Glutamatergic neuron (in vitro differentiated cells): Measurements from ENCODE around the gene TRIM9. TPM values are rescaled to one million over a fixed set of nuclear protein-coding genes. Genes with fewer than 3 reads are reported as not detected.
A peak's percentile ranks its signal among the peaks of the same experiment; 100 is the strongest.

ENCODE experiments used
- DNase-seq: peaks from one replicate; pipeline ENCODE4 v3.0.0; 2022
- H3K27ac Mint-ChIP-seq: one replicate; pipeline ENCODE4 v1.8.0; 2020; ENCODE audit warnings: mild to moderate bottlenecking, mixed read lengths, inconsistent platforms; ENCODE audit not compliant: unreplicated experiment
- H3K27me3 Mint-ChIP-seq: one replicate; pipeline ENCODE4 v1.8.0; 2020; ENCODE audit warnings: mild to moderate bottlenecking, moderate library complexity, mixed read lengths, inconsistent platforms; ENCODE audit not compliant: unreplicated experiment
- H3K36me3 Mint-ChIP-seq: one replicate; pipeline ENCODE4 v1.8.0; 2020; ENCODE audit warnings: mild to moderate bottlenecking, mixed read lengths, inconsistent platforms; ENCODE audit not compliant: unreplicated experiment
- H3K4me1 Mint-ChIP-seq: one replicate; pipeline ENCODE4 v1.8.0; 2020; ENCODE audit warnings: mild to moderate bottlenecking, low read depth, mixed read lengths, inconsistent platforms; ENCODE audit not compliant: unreplicated experiment
- H3K4me3 Mint-ChIP-seq: one replicate; pipeline ENCODE4 v1.8.0; 2020; ENCODE audit warnings: mild to moderate bottlenecking, mixed read lengths, inconsistent platforms; ENCODE audit not compliant: unreplicated experiment
- H3K9me3 Mint-ChIP-seq: one replicate; pipeline ENCODE4 v1.8.0; 2020; ENCODE audit warnings: mild to moderate bottlenecking, moderate library complexity, mixed read lengths, inconsistent platforms; ENCODE audit not compliant: unreplicated experiment
- CTCF ChIP-seq: fragments of 200-600 bp; sonication (generic); IDR thresholded peaks from one replicate; pipeline ENCODE4 v1.5.0; 2021; ENCODE audit not compliant: partially characterized antibody, unreplicated experiment
- total RNA-seq: library from RNA; stranded (reverse); fragmentation: NEBNext Ultra II Directional; extraction: Animal tissue kit (Norgen Biotek cat#: 25700); gene quantifications from one replicate; pipeline ENCODE4 v1.2.1, GENCODE V29; 2021; ENCODE audit not compliant: unreplicated experiment

Gene TRIM9
- total RNA-seq, 1 donor from 2014 or later: 11.9 TPM

DNA sequence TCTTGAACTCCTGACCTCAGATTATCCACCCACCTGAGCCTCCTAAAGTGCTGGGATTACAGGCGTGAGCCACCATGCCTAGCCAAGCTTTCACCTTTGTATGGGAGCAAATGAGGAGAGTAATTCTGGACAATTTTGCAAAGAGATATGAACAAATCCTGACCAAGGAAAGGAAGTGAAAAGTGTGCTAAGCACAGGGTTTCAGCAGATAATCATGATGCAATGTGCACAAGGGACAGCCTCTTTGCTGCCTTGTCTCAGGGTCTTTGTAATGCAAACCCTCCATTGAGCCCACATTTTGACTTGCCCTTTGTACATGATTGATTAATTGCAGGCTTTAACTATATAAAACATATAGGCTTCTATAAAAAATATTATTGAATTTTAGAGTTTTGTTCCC lies 141.4 kb downstream of the TRIM9 start:
- peaks cover 3% of the 10 kb centered on the region for H3K4me1 Mint-ChIP-seq
- H3K9me3 Mint-ChIP-seq: peaks cover 4% of the 10 kb centered on the region
- no peak for DNase-seq
- H3K27me3 Mint-ChIP-seq: peaks cover 2% of the 10 kb centered on the region
- H3K4me3 Mint-ChIP-seq: no peak overlapping the region
- no peak for TF ChIP-seq CTCF
- H3K27ac Mint-ChIP-seq: no peak overlapping the region
- H3K36me3 Mint-ChIP-seq: no peaks in the 10 kb centered on the region

- Mint-ChIP-seq H3K27me3 (peaks cover 3% of the 10 kb centered on the region), H3K4me3 (no peak overlapping the region), H3K36me3 (peaks cover 3% of the 10 kb centered on the region), H3K9me3 (peaks cover 2% of the 10 kb centered on the region), H3K27ac (no peak overlapping the region), H3K4me1 (peaks cover 3% of the 10 kb centered on the region)
- TF ChIP-seq CTCF: no peak
- no peak for DNase-seq
These were observed 143.9 kb downstream of the TRIM9 start for GRCh38 chr14:50951032-50951431.

GRCh38 chr14:50948205-50948604 lies 146.7 kb downstream of the TRIM9 start:
- H3K27me3 Mint-ChIP-seq: peaks cover 7% of the 10 kb centered on the region
- peaks cover 5% of the 10 kb centered on the region for H3K9me3 Mint-ChIP-seq
- TF ChIP-seq CTCF: no peak
- H3K4me1 Mint-ChIP-seq: peaks cover 3% of the 10 kb centered on the region
- DNase-seq: no peak
- no peak overlapping the region for H3K27ac Mint-ChIP-seq
- peaks cover 3% of the 10 kb centered on the region for H3K36me3 Mint-ChIP-seq
- no peak overlapping the region for H3K4me3 Mint-ChIP-seq

- peaks cover 3% of the 10 kb centered on the region for H3K36me3 Mint-ChIP-seq
- H3K27ac Mint-ChIP-seq: no peak overlapping the region
- H3K4me3 Mint-ChIP-seq: peak overlapping the region; percentile 47
- TF ChIP-seq CTCF: no peak
- H3K9me3 Mint-ChIP-seq: peaks cover 5% of the 10 kb centered on the region
- peaks cover 10% of the 10 kb centered on the region for H3K27me3 Mint-ChIP-seq
- no peak for DNase-seq
- peaks cover 3% of the 10 kb centered on the region for H3K4me1 Mint-ChIP-seq
These were observed 147.5 kb downstream of the TRIM9 start for GRCh38 chr14:50947446-50947845.

DNA sequence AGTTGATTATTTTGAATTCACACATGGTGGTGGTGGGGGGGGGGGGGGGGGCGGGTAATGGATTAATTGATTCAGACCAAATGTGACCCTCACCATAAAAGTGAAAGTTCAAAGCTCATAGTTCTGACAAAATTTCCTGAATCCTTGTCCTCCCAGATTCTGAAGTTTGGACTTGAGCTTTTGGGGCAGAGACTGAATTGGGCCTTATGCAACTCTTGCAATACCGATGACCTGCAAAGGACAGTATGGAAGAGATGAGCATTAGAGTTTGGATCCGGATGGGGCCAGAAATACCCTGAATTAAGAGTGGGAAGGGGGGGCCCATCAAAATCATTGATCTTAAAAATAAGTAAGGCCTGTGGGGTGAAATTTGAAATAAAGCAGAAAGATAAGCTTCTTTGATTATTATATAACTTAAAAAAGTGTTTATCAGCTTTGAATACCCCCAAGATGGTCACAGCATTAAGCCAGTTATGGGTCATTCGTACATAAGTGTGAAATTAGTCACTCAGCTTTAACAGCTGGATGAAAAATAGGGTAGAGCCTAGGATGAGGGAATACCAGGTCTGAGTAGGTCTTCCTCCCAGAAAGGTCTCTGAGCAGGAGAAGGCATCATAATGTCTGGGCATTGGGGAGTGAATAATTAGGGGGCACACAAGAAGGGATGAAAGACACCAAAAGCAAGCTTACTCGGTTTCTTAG lies 148.5 kb downstream of the TRIM9 start:
- Mint-ChIP-seq H3K9me3 (peaks cover 4% of the 10 kb centered on the region), H3K36me3 (peaks cover 3% of the 10 kb centered on the region), H3K27me3 (peaks cover 10% of the 10 kb centered on the region), H3K27ac (no peak overlapping the region), H3K4me3 (no peak overlapping the region), H3K4me1 (no peaks in the 10 kb centered on the region)
- TF ChIP-seq CTCF: no peak
- no peak for DNase-seq
